PC-9 (cell line): ENCODE measurements around the gene TM6SF1. TPM values are rescaled to one million over a fixed set of nuclear protein-coding genes. Genes with fewer than 3 reads are reported as not detected.

Source experiments
- BruUV-seq: library from RNA; stranded (reverse); fragments of 400-500 nt; replicated peaks from 2 replicates; lab custom pipeline; 2021; lab: Mats Ljungman, UMichigan
- CTCF ChIA-PET: fragments of 300-600 bp; sonication (Branson Sonifier 250); formaldehyde crosslinking; loops from one replicate; lab custom pipeline; 2022; ENCODE audit warnings: antibody characterized with exemption; lab: Charles Lee
- POLR2A ChIA-PET: fragments of 300-600 bp; sonication (Branson Sonifier 250); formaldehyde crosslinking; loops from one replicate; lab custom pipeline; 2022; ENCODE audit warnings: antibody characterized with exemption; ENCODE audit not compliant: unreplicated experiment; lab: Charles Lee
- DNase-seq, 2 experiments: peaks; one replicate each; pipeline versions ENCODE4 v3.0.0 to v3.0.0-alpha.2; 2015 to 2022; ENCODE audit warnings: mixed read lengths in 1 of 2
- H2AFZ ChIP-seq: fragments of 200-600 bp; sonication (generic); 2 replicates; pipeline ENCODE4 v1.8.1; 2017; ENCODE audit warnings: antibody characterized with exemption
- H3F3A ChIP-seq: fragments of 200-600 bp; sonication (generic); 2 replicates; pipeline ENCODE4 v1.8.1; 2017; ENCODE audit warnings: antibody characterized with exemption, mild to moderate bottlenecking, low read depth; ENCODE audit not compliant: insufficient read depth
- H3K27ac ChIP-seq: fragments of 200-600 bp; sonication (generic); 2 replicates; pipeline ENCODE4 v1.6.1; 2016; ENCODE audit warnings: mixed run types
- H3K27me3 ChIP-seq: fragments of 200-600 bp; sonication (generic); 2 replicates; pipeline ENCODE4 v1.6.1; 2016; ENCODE audit warnings: low read depth, mixed run types; ENCODE audit not compliant: insufficient read depth
- H3K36me3 ChIP-seq: fragments of 200-600 bp; sonication (generic); 2 replicates; pipeline ENCODE4 v1.6.1; 2016; ENCODE audit warnings: low read depth, mixed run types
- H3K4me1 ChIP-seq: fragments of 200-600 bp; sonication (generic); replicated peaks from 2 replicates; pipeline ENCODE4 v1.6.1; 2016; ENCODE audit warnings: mixed run types; ENCODE audit not compliant: insufficient read depth
- H3K4me2 ChIP-seq: fragments of 200-600 bp; sonication (generic); 2 replicates; pipeline ENCODE4 v1.6.1; 2017; ENCODE audit warnings: mixed run types
- H3K4me3 ChIP-seq: fragments of 200-600 bp; sonication (generic); 2 replicates; pipeline ENCODE4 v1.6.1; 2016; ENCODE audit warnings: mixed run types
- H3K79me2 ChIP-seq: fragments of 200-600 bp; sonication (generic); 2 replicates; pipeline ENCODE4 v1.6.1; 2017; ENCODE audit warnings: low read depth, mixed run types
- H3K9me2 ChIP-seq: fragments of 200-600 bp; sonication (generic); 2 replicates; pipeline ENCODE4 v1.8.1; 2017; ENCODE audit warnings: mild to moderate bottlenecking; ENCODE audit not compliant: insufficient read depth
- H3K9me3 ChIP-seq: fragments of 200-600 bp; sonication (generic); 2 replicates; pipeline ENCODE4 v1.8.1; 2016; ENCODE audit warnings: low read depth; ENCODE audit not compliant: insufficient read depth
- H4K20me1 ChIP-seq: fragments of 200-600 bp; sonication (generic); 2 replicates; pipeline ENCODE4 v1.8.1; 2017; ENCODE audit not compliant: insufficient read depth
- EZH2 ChIP-seq: fragments of 200-600 bp; sonication (generic); IDR thresholded peaks from 2 replicates; pipeline ENCODE4 v1.8.0; 2017; ENCODE audit warnings: antibody characterized with exemption, low read depth
- intact Hi-C: fragments of 100-400 bp; cut with micrococcal nuclease; formaldehyde crosslinking; loops from one replicate; pipeline ENCODE4 v1.10.0; 2022; ENCODE audit not compliant: unreplicated experiment
- total RNA-seq: library from RNA; stranded (reverse); gene quantifications from 2 replicates; pipeline ENCODE4 v1.2.3, GENCODE V29; 2021
- TF ChIP-seq, protein P1 (sequence below): fragments of 200-600 bp; sonication (generic); conservative IDR thresholded peaks from 2 replicates; pipeline ENCODE4 v1.6.1; 2017; ENCODE audit warnings: mixed run types, antibody characterized with exemption, mild to moderate bottlenecking, moderate library complexity

Gene TM6SF1
- total RNA-seq, 1 experiment from 2014 or later: not detected

DNA sequence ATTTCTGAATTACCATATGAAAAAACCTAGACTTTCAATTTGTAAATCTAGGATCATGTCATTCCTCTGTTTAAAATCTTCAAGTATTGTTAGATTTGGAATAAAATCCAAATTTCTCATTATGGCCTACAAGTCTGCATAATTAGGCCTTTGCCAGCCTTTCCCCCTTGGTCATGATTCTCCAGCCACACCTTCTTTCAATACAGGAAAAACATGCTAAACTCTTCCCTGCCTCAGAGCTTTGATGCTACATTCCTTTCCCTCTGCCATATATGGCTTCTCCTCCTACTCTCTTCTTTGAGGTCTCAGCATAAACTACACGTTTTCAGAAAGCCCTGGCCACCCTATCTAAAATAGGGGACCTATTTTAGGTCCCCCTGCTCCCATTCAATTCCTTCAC lies 48.5 kb downstream of the TM6SF1 start:
- H3K9me3 ChIP-seq: no peaks in the 10 kb centered on the region
- H2AFZ ChIP-seq: no peak overlapping the region
- peaks cover 11% of the 10 kb centered on the region; the same call in 1 of the 2 replicates for H3K36me3 ChIP-seq
- BruUV-seq: no TSS peak
- no peaks in the 10 kb centered on the region for H3K27me3 ChIP-seq
- DNase-seq: no peak
- no peaks in the 10 kb centered on the region for H4K20me1 ChIP-seq
- TF ChIP-seq EZH2: no peak
- TF ChIP-seq, protein P1, sequence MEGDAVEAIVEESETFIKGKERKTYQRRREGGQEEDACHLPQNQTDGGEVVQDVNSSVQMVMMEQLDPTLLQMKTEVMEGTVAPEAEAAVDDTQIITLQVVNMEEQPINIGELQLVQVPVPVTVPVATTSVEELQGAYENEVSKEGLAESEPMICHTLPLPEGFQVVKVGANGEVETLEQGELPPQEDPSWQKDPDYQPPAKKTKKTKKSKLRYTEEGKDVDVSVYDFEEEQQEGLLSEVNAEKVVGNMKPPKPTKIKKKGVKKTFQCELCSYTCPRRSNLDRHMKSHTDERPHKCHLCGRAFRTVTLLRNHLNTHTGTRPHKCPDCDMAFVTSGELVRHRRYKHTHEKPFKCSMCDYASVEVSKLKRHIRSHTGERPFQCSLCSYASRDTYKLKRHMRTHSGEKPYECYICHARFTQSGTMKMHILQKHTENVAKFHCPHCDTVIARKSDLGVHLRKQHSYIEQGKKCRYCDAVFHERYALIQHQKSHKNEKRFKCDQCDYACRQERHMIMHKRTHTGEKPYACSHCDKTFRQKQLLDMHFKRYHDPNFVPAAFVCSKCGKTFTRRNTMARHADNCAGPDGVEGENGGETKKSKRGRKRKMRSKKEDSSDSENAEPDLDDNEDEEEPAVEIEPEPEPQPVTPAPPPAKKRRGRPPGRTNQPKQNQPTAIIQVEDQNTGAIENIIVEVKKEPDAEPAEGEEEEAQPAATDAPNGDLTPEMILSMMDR: no peak
- no peaks in the 10 kb centered on the region for H3K79me2 ChIP-seq
- no peak overlapping the region for H3K4me3 ChIP-seq
- no peak overlapping the region for H3K27ac ChIP-seq
- no peaks in the 10 kb centered on the region for H3K9me2 ChIP-seq
- POLR2A ChIA-PET: no interaction called here
- no peaks in the 10 kb centered on the region for H3F3A ChIP-seq
- intact Hi-C loops: no loop called here
- CTCF ChIA-PET: no interaction called here
- H3K4me1 ChIP-seq: no peaks in the 10 kb centered on the region
- no peak overlapping the region for H3K4me2 ChIP-seq

DNA sequence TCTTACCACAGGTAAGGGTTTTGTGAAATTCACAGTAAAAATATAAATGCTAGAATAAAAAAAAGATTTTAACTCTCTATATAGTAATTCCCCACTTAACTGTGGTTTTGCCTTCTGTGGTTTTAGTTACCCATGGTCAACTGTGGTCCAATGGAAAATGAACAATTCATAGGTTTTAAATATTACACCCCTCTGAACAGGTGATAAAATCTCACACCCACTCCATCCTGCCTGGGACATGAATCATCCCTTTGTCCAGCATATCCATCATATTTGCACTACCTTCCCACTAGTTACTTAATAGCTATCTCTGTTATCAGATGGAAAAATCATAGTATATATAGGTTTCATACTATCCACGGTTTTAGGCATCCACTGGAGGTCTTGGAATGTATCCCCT lies 50.9 kb downstream of the TM6SF1 start:
- H3K4me3 ChIP-seq: no peak overlapping the region
- no peak for TF ChIP-seq EZH2
- TF ChIP-seq, protein P1: no peak
- no peaks in the 10 kb centered on the region for H3F3A ChIP-seq
- intact Hi-C loops: no loop called here
- POLR2A ChIA-PET: no interaction called here
- CTCF ChIA-PET: no interaction called here
- no peaks in the 10 kb centered on the region for H3K9me3 ChIP-seq
- peaks cover 11% of the 10 kb centered on the region; the same call in 1 of the 2 replicates for H3K36me3 ChIP-seq
- no peaks in the 10 kb centered on the region for H3K79me2 ChIP-seq
- H3K27ac ChIP-seq: no peak overlapping the region
- H3K9me2 ChIP-seq: no peaks in the 10 kb centered on the region
- H3K27me3 ChIP-seq: no peaks in the 10 kb centered on the region
- H3K4me2 ChIP-seq: no peak overlapping the region
- BruUV-seq: no TSS peak
- H2AFZ ChIP-seq: no peak overlapping the region
- H3K4me1 ChIP-seq: no peaks in the 10 kb centered on the region
- no peaks in the 10 kb centered on the region for H4K20me1 ChIP-seq
- DNase-seq: no peak

DNA sequence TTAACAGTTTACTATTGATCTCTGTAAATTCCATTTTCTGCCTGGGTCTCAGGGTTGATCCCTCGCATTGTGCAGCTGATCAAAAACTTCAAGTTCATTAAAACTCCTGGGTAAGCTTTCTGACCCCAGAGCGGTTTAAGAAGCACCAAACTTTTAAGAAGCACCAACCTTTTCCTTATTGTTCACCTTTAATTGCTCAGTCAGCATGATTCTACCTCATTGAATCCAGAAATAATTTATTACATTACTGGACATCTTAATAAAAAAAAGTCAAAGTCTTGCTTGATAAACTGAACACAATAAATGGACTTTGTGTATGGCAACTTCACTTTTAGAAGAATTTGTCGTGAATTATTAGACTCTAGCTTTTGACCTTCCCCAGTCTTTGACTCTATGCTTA lies 53.3 kb downstream of the TM6SF1 start:
- DNase-seq: no peak
- Histone ChIP-seq H3K9me2 (no peaks in the 10 kb centered on the region), H3K36me3 (peaks cover 15% of the 10 kb centered on the region; the same call in 1 of the 2 replicates), H3K27me3 (no peaks in the 10 kb centered on the region), H3F3A (no peaks in the 10 kb centered on the region), H3K4me3 (no peak overlapping the region), H3K4me2 (no peak overlapping the region), H3K4me1 (no peaks in the 10 kb centered on the region), H3K79me2 (no peaks in the 10 kb centered on the region), H4K20me1 (no peaks in the 10 kb centered on the region), H3K27ac (no peak overlapping the region), H2AFZ (no peak overlapping the region), H3K9me3 (no peaks in the 10 kb centered on the region)
- no peak for TF ChIP-seq EZH2
- ChIA-PET POLR2A (interaction anchor here (0.6 kb wide), 1 partner anchor 8 kb away, joined by 5 read pairs; no protein-coding TSS in a partner anchor), CTCF (no interaction called here)
- intact Hi-C loops: no loop called here
- BruUV-seq: no TSS peak

DNA sequence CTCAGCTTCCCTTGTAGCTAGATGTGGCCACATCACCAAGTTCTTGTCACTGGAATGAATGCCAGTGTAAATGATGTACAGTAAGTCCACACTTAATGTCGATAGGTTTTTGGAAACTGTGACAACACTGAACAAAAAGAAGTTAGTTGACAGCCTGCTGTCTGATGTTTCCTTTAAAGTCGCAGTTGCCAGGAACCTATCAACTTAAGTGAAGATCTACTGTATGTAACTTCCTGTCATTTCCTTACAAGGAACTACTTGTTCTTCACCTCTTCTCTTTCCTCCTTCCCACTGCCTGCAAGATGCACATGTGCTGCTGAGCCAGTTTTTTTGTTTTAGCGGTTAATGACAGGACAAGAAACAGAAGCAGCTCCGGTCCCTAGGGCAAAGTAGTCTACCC lies 55.6 kb downstream of the TM6SF1 start:
- Histone ChIP-seq H3K4me2 (no peak overlapping the region), H3K9me3 (no peaks in the 10 kb centered on the region), H3K9me2 (no peaks in the 10 kb centered on the region), H3F3A (no peaks in the 10 kb centered on the region), H2AFZ (no peak overlapping the region), H3K4me1 (0 out of 2 replicates have a peak, but pooled peaks cover 3% of the 10 kb centered on the region), H3K36me3 (peaks cover 8% of the 10 kb centered on the region; the same call in 1 of the 2 replicates), H3K79me2 (peaks cover 6% of the 10 kb centered on the region; the same call in 1 of the 2 replicates), H3K27ac (no peak overlapping the region), H3K27me3 (no peaks in the 10 kb centered on the region), H3K4me3 (no peak overlapping the region), H4K20me1 (no peaks in the 10 kb centered on the region)
- BruUV-seq: no TSS peak
- no peak for DNase-seq
- TF ChIP-seq EZH2: no peak
- TF ChIP-seq, protein P1: no peak
- ChIA-PET POLR2A (no interaction called here), CTCF (no interaction called here)
- intact Hi-C loops: no loop called here
